MM.1S (cell line): Measurements from ENCODE around the gene EFNA4.
"Not testable (repeated sequence)": the region's sequence is repeated elsewhere in the genome, so short reads cannot be mapped to it uniquely, and the experiment has no call there.

Source experiments
- DNase-seq: peaks from one replicate; pipeline ENCODE4 v3.0.0-alpha.2; 2015
- H2AFZ ChIP-seq: fragments of 300-600 bp; sonication (generic); 2 replicates; pipeline ENCODE4 v1.6.0; 2016; ENCODE audit warnings: antibody characterized with exemption, low read length
- H3F3A ChIP-seq: fragments of 300-600 bp; sonication (generic); 2 replicates; pipeline ENCODE4 v1.6.1; 2016; ENCODE audit warnings: mild to moderate bottlenecking, antibody characterized with exemption, low read length, moderate library complexity, mixed read lengths; ENCODE audit not compliant: insufficient read depth
- H3K27ac ChIP-seq: fragments of 300-600 bp; sonication (generic); 2 replicates; pipeline ENCODE4 v1.5.1; 2016; ENCODE audit warnings: mild to moderate bottlenecking, low read length
- H3K27me3 ChIP-seq: fragments of 300-600 bp; sonication (generic); replicated peaks from 2 replicates; pipeline ENCODE4 v1.6.0; 2016; ENCODE audit warnings: low read length; ENCODE audit not compliant: insufficient read depth
- H3K36me3 ChIP-seq: fragments of 300-600 bp; sonication (generic); replicated peaks from 2 replicates; pipeline ENCODE4 v1.6.1; 2016; ENCODE audit warnings: mild to moderate bottlenecking, low read length, mixed read lengths; ENCODE audit not compliant: insufficient read depth
- H3K4me1 ChIP-seq: fragments of 300-600 bp; sonication (generic); 2 replicates; pipeline ENCODE4 v1.6.1; 2016; ENCODE audit warnings: low read length, mixed read lengths
- H3K4me2 ChIP-seq: fragments of 300-600 bp; sonication (generic); 2 replicates; pipeline ENCODE4 v1.6.0; 2016; ENCODE audit warnings: low read depth, low read length
- H3K4me3 ChIP-seq: fragments of 300-600 bp; sonication (generic); 2 replicates; pipeline ENCODE4 v1.5.1; 2016; ENCODE audit warnings: low read length, mixed read lengths
- H3K79me2 ChIP-seq: fragments of 300-600 bp; sonication (generic); 2 replicates; pipeline ENCODE4 v1.6.1; 2016; ENCODE audit warnings: mixed run types, low read length, mixed read lengths
- H3K9ac ChIP-seq: fragments of 300-600 bp; sonication (generic); 2 replicates; pipeline ENCODE4 v1.6.1; 2016; ENCODE audit warnings: low read length, mixed read lengths
- H3K9me2 ChIP-seq: fragments of 300-600 bp; sonication (generic); replicated peaks from 2 replicates; pipeline ENCODE4 v1.6.1; 2016; ENCODE audit warnings: mild to moderate bottlenecking, low read length, mixed read lengths; ENCODE audit not compliant: insufficient read depth
- H3K9me3 ChIP-seq: fragments of 300-600 bp; sonication (generic); replicated peaks from 2 replicates; pipeline ENCODE4 v1.6.1; 2016; ENCODE audit warnings: mild to moderate bottlenecking, low read length, mixed read lengths; ENCODE audit not compliant: insufficient read depth
- H4K20me1 ChIP-seq: fragments of 300-600 bp; sonication (generic); 2 replicates; pipeline ENCODE4 v1.6.1; 2016; ENCODE audit warnings: mild to moderate bottlenecking, low read length, moderate library complexity, mixed read lengths; ENCODE audit not compliant: insufficient read depth
- CTCF ChIP-seq: fragments of 300-600 bp; sonication (generic); IDR thresholded peaks from 2 replicates; pipeline ENCODE4 v1.5.1; 2016; ENCODE audit warnings: antibody characterized with exemption, low read length, mixed read lengths
- EZH2 ChIP-seq: fragments of 300-600 bp; sonication (generic); optimal IDR thresholded peaks from 2 replicates; pipeline ENCODE3; 2017; ENCODE audit warnings: low read depth, mild to moderate bottlenecking, antibody characterized with exemption, low read length, mixed read lengths
- EZH2phosphoT487 ChIP-seq: fragments of 300-600 bp; sonication (generic); IDR thresholded peaks from 2 replicates; pipeline ENCODE4 v1.6.1; 2018; ENCODE audit warnings: antibody characterized with exemption, low read length

EFNA4 gene

GRCh38 chr1:155116113-155116764 is 52.7 kb downstream of the EFNA4 start:
- no peak overlapping the region for H3K9ac ChIP-seq
- H3K4me1 ChIP-seq: peaks cover 14% of the 10 kb centered on the region
- no peak overlapping the region for H2AFZ ChIP-seq
- H3F3A ChIP-seq: peaks cover 13% of the 10 kb centered on the region; the same call in 1 of the 2 replicates
- no peaks in the 10 kb centered on the region for H3K79me2 ChIP-seq
- H3K27me3 ChIP-seq: peaks cover 49% of the 10 kb centered on the region
- H3K27ac ChIP-seq: no peak overlapping the region
- no peaks in the 10 kb centered on the region for H4K20me1 ChIP-seq
- no peaks in the 10 kb centered on the region for H3K9me3 ChIP-seq
- no peak for DNase-seq
- no peak overlapping the region for H3K4me2 ChIP-seq
- no peak for TF ChIP-seq CTCF
- TF ChIP-seq EZH2: no peak
- TF ChIP-seq EZH2phosphoT487: no peak
- no peaks in the 10 kb centered on the region for H3K36me3 ChIP-seq
- no peaks in the 10 kb centered on the region for H3K9me2 ChIP-seq
- H3K4me3 ChIP-seq: no peak overlapping the region

GRCh38 chr1:155117610-155118009 is 54.1 kb downstream of the EFNA4 start:
- H3K27me3 ChIP-seq: peaks cover 63% of the 10 kb centered on the region
- no peak overlapping the region for H3K9ac ChIP-seq
- H3K9me2 ChIP-seq: no peaks in the 10 kb centered on the region
- peaks cover 14% of the 10 kb centered on the region for H3K4me1 ChIP-seq
- H3K36me3 ChIP-seq: no peaks in the 10 kb centered on the region
- no peak for DNase-seq
- TF ChIP-seq CTCF (no peak), EZH2phosphoT487 (no peak), EZH2 (no peak)
- no peaks in the 10 kb centered on the region for H4K20me1 ChIP-seq
- H3K79me2 ChIP-seq: no peaks in the 10 kb centered on the region
- peak overlapping the region; percentile 53 for H3K4me2 ChIP-seq
- H3K27ac ChIP-seq: no peak overlapping the region
- H3K9me3 ChIP-seq: no peaks in the 10 kb centered on the region
- H3F3A ChIP-seq: peaks cover 13% of the 10 kb centered on the region; the same call in 1 of the 2 replicates
- no peak overlapping the region for H2AFZ ChIP-seq
- no peak overlapping the region; the same call in 1 of the 2 replicates for H3K4me3 ChIP-seq

GRCh38 chr1:155118090-155118489 is 54.5 kb downstream of the EFNA4 start:
- H3K9me3 ChIP-seq, H3K9ac ChIP-seq, H3K79me2 ChIP-seq, H3K36me3 ChIP-seq, H4K20me1 ChIP-seq, H3K27ac ChIP-seq, H3K9me2 ChIP-seq, H2AFZ ChIP-seq, H3K4me3 ChIP-seq: not testable (repeated sequence)
- Histone ChIP-seq H3K4me2 (peak overlapping the region; percentile 53), H3K4me1 (peaks cover 14% of the 10 kb centered on the region), H3F3A (peaks cover 13% of the 10 kb centered on the region; the same call in 1 of the 2 replicates), H3K27me3 (peaks cover 68% of the 10 kb centered on the region)
- peak; percentile 42 for DNase-seq
